Right forelimb (tissue), 1 donor: ENCODE data around the gene WFDC8.
"Not testable (repeated sequence)": the region's sequence is repeated elsewhere in the genome, so short reads cannot be mapped to it uniquely, and the experiment has no call there.

ENCODE experiments used
- DNase-seq: peaks from one replicate; pipeline ENCODE4 v3.0.0-alpha.2; 2018

Gene WFDC8

GRCh38 chr20:45579184-45579583 lies at the start of gene WFDC8:
TSS of gene WFDC8 (minus strand) at chr20:45579284. CDS start at chr20:45579247, 37 bp downstream.
- DNase-seq: no peak

GRCh38 chr20:45626540-45626939 lies 47.5 kb upstream of the WFDC8 start:
- no peak for DNase-seq

- no peak for DNase-seq
These were observed 42.5 kb upstream of the WFDC8 start for GRCh38 chr20:45621593-45621992.

- no peak for DNase-seq
These were observed 38.5 kb upstream of the WFDC8 start for GRCh38 chr20:45617591-45617990.

- no peak for DNase-seq
These were observed 33.2 kb upstream of the WFDC8 start for GRCh38 chr20:45612314-45612713.

GRCh38 chr20:45611054-45611453 lies 32.0 kb upstream of the WFDC8 start:
- DNase-seq: no peak

- no peak for DNase-seq
These were observed 28.7 kb upstream of the WFDC8 start for GRCh38 chr20:45607810-45608209.

- no peak for DNase-seq
These were observed 16.2 kb upstream of the WFDC8 start for GRCh38 chr20:45595235-45595634.

GRCh38 chr20:45593498-45593897 lies 14.4 kb upstream of the WFDC8 start:
- DNase-seq: no peak

GRCh38 chr20:45592574-45593189 lies 13.6 kb upstream of the WFDC8 start:
- no peak for DNase-seq

GRCh38 chr20:45589725-45590124 lies 10.6 kb upstream of the WFDC8 start:
- DNase-seq: no peak

- no peak for DNase-seq
These were observed 9.7 kb upstream of the WFDC8 start for GRCh38 chr20:45588800-45589199.

GRCh38 chr20:45585986-45586385 lies 6.9 kb upstream of the WFDC8 start:
- DNase-seq: not testable (repeated sequence)

GRCh38 chr20:45584294-45584693 lies 5.2 kb upstream of the WFDC8 start:
- DNase-seq: not testable (repeated sequence)

GRCh38 chr20:45583502-45583901 lies 4.4 kb upstream of the WFDC8 start:
- DNase-seq: no peak

GRCh38 chr20:45581702-45582101 lies 2.6 kb upstream of the WFDC8 start:
- DNase-seq: no peak

- no peak for DNase-seq
These were observed 853 bp downstream of the WFDC8 start for GRCh38 chr20:45578231-45578630.

- no peak for DNase-seq
These were observed 2.1 kb downstream of the WFDC8 start for GRCh38 chr20:45576995-45577394.

- no peak for DNase-seq
These were observed 3.2 kb downstream of the WFDC8 start for GRCh38 chr20:45575931-45576330.

GRCh38 chr20:45569650-45570049 lies 9.4 kb downstream of the WFDC8 start:
- DNase-seq: not testable (repeated sequence)

- no peak for DNase-seq
These were observed 14.3 kb downstream of the WFDC8 start for GRCh38 chr20:45564760-45565276.

- DNase-seq: no peak
These were observed 23.9 kb downstream of the WFDC8 start for GRCh38 chr20:45555198-45555597.

GRCh38 chr20:45552456-45552855 lies 26.6 kb downstream of the WFDC8 start:
- DNase-seq: no peak

- no peak for DNase-seq
These were observed 28.3 kb downstream of the WFDC8 start for GRCh38 chr20:45550765-45551164.

GRCh38 chr20:45548410-45548809 lies 30.7 kb downstream of the WFDC8 start:
- DNase-seq: no peak
